Endometrium (tissue), 2 donors: Measurements from ENCODE around the gene FKBP1A.
"Not testable (repeated sequence)": the region's sequence is repeated elsewhere in the genome, so short reads cannot be mapped to it uniquely, and the experiment has no call there.

Experiments used
- FAIRE-seq: peaks from 2 replicates; lab custom pipeline; 2012; peaks lifted over from hg19 to GRCh38; lab: Jason Lieb, UNC
- donor health status: control.
- donor health status: control.

Gene FKBP1A

GRCh38 chr20:1417273-1417672, 24.4 kb upstream of the FKBP1A start:
- no peak for FAIRE-seq

GRCh38 chr20:1415667-1416468, 23.0 kb upstream of the FKBP1A start:
- no peak for FAIRE-seq

- FAIRE-seq = no peak
Observed at GRCh38 chr20:1414982-1415381, 22.1 kb upstream of the FKBP1A start.

- no peak for FAIRE-seq
Observed at GRCh38 chr20:1405801-1406200, 12.9 kb upstream of the FKBP1A start.

- no peak for FAIRE-seq
Observed at GRCh38 chr20:1403624-1404023, 10.8 kb upstream of the FKBP1A start.

- FAIRE-seq = no peak
Observed at GRCh38 chr20:1402149-1402548, 9.3 kb upstream of the FKBP1A start.

- no peak for FAIRE-seq
Observed at GRCh38 chr20:1401451-1401907, 8.6 kb upstream of the FKBP1A start.

- FAIRE-seq = peak; percentile 50
Observed at GRCh38 chr20:1399678-1400366, 7.0 kb upstream of the FKBP1A start.

GRCh38 chr20:1398185-1398584, 5.3 kb upstream of the FKBP1A start:
- not testable (repeated sequence) for FAIRE-seq

- no peak for FAIRE-seq
Observed at GRCh38 chr20:1397710-1398109, 4.9 kb upstream of the FKBP1A start.

- no peak for FAIRE-seq
Observed at GRCh38 chr20:1396702-1397101, 3.8 kb upstream of the FKBP1A start.

GRCh38 chr20:1396264-1396663, 3.4 kb upstream of the FKBP1A start:
- FAIRE-seq = no peak

- FAIRE-seq = no peak
Observed at GRCh38 chr20:1394686-1395085, 1.8 kb upstream of the FKBP1A start.

GRCh38 chr20:1393507-1393882, 641 bp upstream of the FKBP1A start:
- FAIRE-seq = no peak

GRCh38 chr20:1392443-1392692, 486 bp downstream of the FKBP1A start:
- no peak for FAIRE-seq

GRCh38 chr20:1391640-1392442, 1.0 kb downstream of the FKBP1A start:
- no peak for FAIRE-seq

- FAIRE-seq = no peak
Observed at GRCh38 chr20:1390581-1391403, 2.1 kb downstream of the FKBP1A start.

GRCh38 chr20:1389703-1390580, 2.9 kb downstream of the FKBP1A start:
- no peak for FAIRE-seq

GRCh38 chr20:1388741-1389483, 3.9 kb downstream of the FKBP1A start:
- FAIRE-seq = no peak

GRCh38 chr20:1388253-1388652, 4.6 kb downstream of the FKBP1A start:
- no peak for FAIRE-seq
